ENCODE data around the gene EIF5B.

Gene EIF5B

GRCh38 chr2:99374747-99375146 is 37.6 kb downstream of the EIF5B start:
- no peak for DNase-seq

- DNase-seq = no peak
These were observed 39.2 kb downstream of the EIF5B start for GRCh38 chr2:99376254-99376864.

- no peak for DNase-seq
These were observed 40.7 kb downstream of the EIF5B start for GRCh38 chr2:99377879-99378278.

DNA sequence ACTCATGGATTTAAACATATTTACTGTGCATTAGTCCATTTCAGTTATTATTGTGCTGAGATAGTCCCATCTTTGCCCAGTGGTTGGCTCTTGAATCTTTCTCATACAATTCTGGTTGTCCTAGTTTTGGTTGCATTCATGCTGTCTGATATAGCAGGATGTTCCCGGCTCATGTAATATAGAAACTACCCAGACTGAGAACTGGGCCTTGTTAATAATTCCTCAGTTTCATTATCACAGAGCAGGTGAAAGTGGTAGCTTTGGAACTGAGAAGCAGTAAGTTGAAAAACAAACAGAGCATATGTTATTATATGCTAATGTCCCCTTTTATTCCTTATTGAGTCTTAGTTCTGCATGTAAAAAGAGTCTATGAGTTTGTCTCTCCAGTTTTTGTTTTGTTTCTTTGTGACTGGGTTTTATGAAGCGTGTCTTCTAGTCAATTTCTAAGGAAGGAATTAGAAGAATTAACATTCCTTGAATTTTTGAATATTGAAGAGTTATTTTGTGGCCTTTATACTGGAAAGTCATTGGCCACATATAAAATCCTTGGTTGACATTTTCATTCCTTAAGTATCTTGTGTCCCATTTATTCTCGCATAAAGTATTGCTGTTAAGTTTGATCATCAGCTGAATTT is 43.3 kb downstream of the EIF5B start:
- no peak for DNase-seq

GRCh38 chr2:99382143-99382542 is 45.0 kb downstream of the EIF5B start:
- no peak for DNase-seq

DNA sequence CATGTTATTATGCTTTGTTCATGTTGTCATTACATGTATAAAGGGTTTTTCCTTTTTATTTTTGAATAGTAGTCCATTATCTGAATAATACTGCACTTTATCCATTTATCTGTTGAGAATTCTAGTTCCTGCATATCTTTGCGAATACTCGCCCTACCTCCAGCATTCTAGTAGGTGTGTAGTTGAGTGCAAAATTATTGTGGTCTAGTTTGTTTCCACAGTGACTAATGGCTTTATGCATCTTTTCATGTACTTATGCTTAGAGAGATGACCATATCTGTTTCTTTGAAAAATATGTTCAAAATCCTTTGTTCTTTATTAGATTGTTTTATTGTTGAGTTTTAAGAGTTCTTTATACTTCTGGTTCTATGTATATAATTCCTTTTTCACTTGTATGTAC is 48.8 kb downstream of the EIF5B start:
- DNase-seq = no peak

DNA sequence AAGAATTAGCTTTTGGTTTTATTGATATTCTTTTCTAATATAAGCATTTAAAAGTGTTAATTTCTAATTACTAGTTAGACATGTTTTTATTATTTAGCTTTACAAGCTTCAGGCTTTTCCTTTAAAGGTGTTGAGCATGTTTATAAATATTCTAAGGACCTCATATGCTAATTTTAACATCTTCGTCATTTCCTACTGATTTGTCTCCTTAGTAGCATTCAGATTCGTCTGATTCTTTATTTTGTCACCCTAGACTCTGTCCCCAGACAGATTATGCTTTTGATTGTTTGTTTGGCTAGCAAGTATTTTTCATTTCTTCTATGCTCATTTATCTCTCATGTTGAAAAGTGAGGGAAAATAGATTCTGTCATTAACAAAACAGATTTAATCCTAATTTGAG is 51.7 kb downstream of the EIF5B start:
- no peak for DNase-seq

- DNase-seq = no peak
These were observed 52.2 kb downstream of the EIF5B start for GRCh38 chr2:99389371-99389770.

DNA sequence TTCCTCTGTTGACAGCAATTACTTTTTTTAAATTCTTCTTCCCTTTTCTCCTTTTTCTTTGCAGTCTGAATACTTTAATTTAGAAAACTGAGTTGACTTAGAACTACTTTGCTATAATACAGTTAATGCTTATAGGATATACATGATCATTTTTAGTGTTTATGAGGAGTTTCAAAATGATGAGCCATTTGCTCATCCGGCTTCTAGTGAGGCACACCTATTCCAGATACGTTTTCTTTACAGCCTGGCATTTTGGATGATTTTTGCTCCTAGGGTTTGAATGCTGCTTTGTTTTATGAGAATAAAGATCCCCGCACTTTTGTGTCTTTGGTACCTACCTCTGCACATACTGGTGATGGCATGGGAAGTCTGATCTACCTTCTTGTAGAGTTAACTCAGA is 52.8 kb downstream of the EIF5B start:
- DNase-seq = no peak

GRCh38 chr2:99395589-99396130 is 58.5 kb downstream of the EIF5B start:
- no peak for DNase-seq

DNA sequence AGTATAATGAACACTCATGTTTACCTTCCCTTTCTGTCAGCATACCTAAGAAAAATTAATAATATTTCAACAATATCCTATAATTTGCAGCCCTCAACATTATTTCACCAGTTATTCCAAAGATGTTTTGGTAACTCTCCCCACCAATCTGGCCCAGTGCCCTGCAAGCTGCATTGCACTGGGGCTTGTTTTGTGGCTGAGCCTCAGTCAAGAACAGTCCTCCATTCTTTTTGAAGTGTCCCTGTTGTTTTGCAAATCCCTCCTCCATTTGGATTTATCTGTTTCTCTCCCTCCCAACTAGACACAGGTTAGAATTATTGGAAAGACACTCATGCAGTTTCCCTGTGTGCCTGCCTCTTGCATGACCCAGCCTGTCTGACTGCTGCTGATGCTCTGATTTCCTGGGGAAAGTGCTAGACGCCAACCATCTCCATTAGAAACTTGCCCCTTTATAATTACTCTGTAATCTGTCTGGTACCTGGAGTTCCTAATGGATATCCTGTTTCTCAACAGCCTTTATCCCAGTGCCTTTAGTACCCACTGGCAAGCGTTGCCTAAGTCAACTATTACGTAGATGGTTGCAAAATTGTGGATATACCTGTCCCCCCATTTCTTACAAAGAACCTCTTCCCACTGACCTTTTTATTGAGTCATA is 60.2 kb downstream of the EIF5B start:
- DNase-seq = no peak

DNA sequence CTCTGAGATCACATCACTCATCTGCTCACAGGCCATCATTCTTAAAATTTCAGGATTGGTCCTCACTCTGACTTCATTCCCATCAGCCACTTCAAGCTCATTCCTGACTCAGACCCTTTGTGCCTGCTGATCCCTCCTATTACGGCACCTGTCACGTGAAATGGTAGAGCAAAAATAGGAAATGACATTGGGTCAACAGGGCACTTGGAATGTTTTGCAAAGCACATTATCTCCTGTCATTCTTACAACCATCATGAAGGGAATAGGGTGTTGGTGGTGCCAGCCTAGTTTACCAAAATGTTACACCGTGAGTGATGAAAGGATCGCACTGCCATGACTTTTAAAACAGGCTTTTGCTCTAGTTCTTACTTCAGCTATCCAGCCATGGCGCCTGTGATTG is 61.1 kb downstream of the EIF5B start:
- no peak for DNase-seq

- DNase-seq = no peak
These were observed 61.9 kb downstream of the EIF5B start for GRCh38 chr2:99399063-99399462.

DNA sequence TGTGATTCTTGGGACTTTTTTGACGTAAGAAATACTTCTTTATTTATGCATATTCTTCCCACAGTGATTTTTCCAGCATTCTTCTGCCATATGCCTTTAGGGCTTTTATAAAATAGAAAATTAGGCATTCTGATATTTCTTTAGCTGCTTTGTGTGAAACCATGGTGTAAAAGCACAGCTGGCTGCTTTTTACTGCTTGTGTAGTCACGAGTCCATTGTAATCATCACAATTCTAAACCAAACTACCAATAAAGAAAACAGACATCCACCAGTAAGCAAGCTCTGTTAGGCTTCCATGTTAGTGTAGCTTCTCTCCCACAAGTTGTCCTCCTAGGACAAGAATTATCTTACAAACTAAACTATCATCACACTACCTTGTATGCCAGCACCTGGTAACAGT is 62.6 kb downstream of the EIF5B start:
- no peak for DNase-seq

DNA sequence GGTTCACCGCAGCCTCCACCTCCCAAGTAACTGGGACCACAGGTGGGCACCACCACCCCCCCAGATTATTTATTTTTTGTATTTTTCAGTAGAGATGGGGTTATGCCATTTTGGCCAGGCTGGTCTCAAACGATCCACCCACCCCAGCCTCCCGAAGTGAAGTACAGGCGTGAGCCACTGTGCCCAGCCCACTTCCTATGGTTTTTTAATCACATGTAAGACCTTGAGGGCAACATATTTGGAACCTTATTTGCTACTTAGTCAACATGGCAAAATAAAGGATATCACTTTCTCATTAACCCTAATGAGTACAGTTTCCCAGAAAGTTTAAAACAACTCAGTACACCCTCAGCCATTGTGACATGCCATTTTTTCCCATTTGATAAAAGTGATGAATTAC is 64.7 kb downstream of the EIF5B start:
- DNase-seq = no peak

GRCh38 chr2:99403084-99403483 is 65.9 kb downstream of the EIF5B start:
- DNase-seq = no peak

- DNase-seq = no peak
These were observed 66.3 kb downstream of the EIF5B start for GRCh38 chr2:99403524-99403923.

- peak; percentile 27 for DNase-seq
These were observed 67.0 kb downstream of the EIF5B start for GRCh38 chr2:99404039-99404796.

DNA sequence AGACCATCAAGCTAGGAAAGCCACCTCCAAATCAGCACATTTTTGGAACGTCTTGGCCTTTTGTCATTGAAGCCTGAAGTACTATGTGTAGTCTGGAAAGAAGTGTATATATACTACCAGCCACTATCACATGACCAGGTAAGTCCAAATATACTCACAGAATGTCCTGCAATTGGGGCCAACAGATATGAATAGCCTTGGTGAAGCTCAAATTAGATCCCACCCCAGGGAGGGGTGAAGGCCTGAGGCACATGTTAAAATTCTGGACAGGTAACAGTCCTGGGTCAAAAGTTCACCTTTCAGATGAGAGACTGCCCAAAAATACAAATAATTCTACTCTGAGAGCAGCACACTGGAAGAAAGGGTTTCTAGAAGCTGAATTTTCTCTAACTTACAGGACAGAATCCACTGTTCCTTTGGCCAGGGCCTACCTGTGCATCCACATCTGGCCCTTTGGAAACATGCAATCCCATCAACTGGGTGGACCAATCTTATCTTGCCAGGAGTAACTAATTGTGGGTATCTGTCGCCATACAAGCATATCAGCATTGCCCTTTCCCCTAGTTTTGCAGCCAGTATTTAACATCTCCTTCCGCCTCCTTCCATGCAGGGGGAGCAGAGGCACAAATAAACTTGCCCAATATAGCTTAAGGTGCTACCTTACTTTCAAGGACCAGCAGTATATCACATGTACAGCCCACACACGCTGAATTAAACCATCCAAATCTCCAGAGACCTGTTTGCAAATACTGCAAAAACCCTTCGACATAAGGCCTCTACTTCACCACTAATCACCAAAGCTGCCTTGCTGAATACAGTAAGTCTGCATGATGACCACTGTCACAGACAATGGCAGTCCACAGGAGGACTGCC is 67.8 kb downstream of the EIF5B start:
- DNase-seq = no peak

- DNase-seq = no peak
These were observed 68.9 kb downstream of the EIF5B start for GRCh38 chr2:99406137-99406536.

- DNase-seq = no peak
These were observed 73.1 kb downstream of the EIF5B start for GRCh38 chr2:99410276-99410675.

DNA sequence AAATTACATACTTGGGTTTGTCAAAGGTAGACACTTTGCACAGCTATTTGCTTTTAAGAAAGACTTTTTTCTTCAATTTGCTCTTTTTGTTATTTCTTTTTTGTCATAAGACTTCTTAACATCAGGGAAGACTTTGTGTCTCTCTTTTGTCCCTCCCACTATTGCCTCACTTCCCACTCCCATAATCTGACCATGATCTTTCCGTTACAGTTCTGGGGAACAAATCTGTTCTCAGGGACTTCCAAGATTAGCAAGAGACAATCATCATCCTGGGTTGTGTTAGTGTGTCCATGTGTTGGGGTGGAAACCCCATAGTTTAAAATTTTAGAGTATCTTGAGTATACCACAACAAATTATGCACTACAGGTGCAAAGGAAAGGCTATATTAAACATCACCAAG is 77.4 kb downstream of the EIF5B start:
- peak; percentile 22 for DNase-seq

DNA sequence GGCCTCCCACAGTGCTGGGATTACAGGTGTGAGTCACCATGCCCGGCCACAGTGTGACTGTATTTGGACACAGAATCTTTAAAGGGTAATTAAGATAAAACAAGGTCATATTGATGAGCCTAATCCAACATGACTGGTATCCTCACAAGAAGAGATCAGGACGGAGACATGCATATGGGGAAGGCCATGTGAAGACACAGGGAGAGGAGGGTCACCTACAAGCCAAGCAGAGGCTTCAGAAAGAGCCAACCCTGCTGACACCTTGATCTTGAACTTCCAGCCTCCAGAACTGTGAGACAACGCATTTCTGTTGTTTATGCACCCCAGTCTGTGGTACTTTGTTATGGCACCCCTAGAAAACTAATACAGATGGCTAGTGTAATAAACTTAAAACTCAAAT is 80.2 kb downstream of the EIF5B start:
- no peak for DNase-seq
